NCI-H1694 (cell line): ENCODE results near the gene LRIT2.
A peak's percentile ranks its signal among the peaks of the same experiment; 100 is the strongest.

Source experiments
- DNase-seq: peaks from one replicate; lab custom pipeline; 2025; lab: John Stamatoyannopoulos, UW

LRIT2 gene

GRCh38 chr10:84225427-84226173, at the start of gene LRIT2:
Gene LRIT2, minus strand, starts transcription at chr10:84225544. Its CDS starts 24 bp downstream, at chr10:84225520.
- DNase-seq = no peak

- no peak for DNase-seq
Measured at GRCh38 chr10:84270708-84271107, 45.4 kb upstream of the LRIT2 start.

- DNase-seq = no peak
Measured at GRCh38 chr10:84269773-84270172, 44.4 kb upstream of the LRIT2 start.

- no peak for DNase-seq
Measured at GRCh38 chr10:84269162-84269561, 43.8 kb upstream of the LRIT2 start.

- no peak for DNase-seq
Measured at GRCh38 chr10:84267503-84268126, 42.3 kb upstream of the LRIT2 start.

- DNase-seq = no peak
Measured at GRCh38 chr10:84265418-84265817, 40.1 kb upstream of the LRIT2 start.

GRCh38 chr10:84264611-84265141, 39.3 kb upstream of the LRIT2 start:
- peak; percentile 75 for DNase-seq

- DNase-seq = no peak
Measured at GRCh38 chr10:84263716-84264115, 38.4 kb upstream of the LRIT2 start.

GRCh38 chr10:84262190-84262956, 37.0 kb upstream of the LRIT2 start:
- no peak for DNase-seq

GRCh38 chr10:84261236-84261915, 36.0 kb upstream of the LRIT2 start:
- DNase-seq = no peak

- no peak for DNase-seq
Measured at GRCh38 chr10:84258034-84258695, 32.8 kb upstream of the LRIT2 start.

- no peak for DNase-seq
Measured at GRCh38 chr10:84257343-84258020, 32.1 kb upstream of the LRIT2 start.

GRCh38 chr10:84256510-84257342, 31.4 kb upstream of the LRIT2 start:
- no peak for DNase-seq

- no peak for DNase-seq
Measured at GRCh38 chr10:84254552-84255478, 29.5 kb upstream of the LRIT2 start.

GRCh38 chr10:84248794-84249193, 23.4 kb upstream of the LRIT2 start:
- no peak for DNase-seq

- DNase-seq = no peak
Measured at GRCh38 chr10:84247496-84247895, 22.2 kb upstream of the LRIT2 start.

- peak; percentile 82 for DNase-seq
Measured at GRCh38 chr10:84244651-84245270, 19.4 kb upstream of the LRIT2 start, which contains the start of gene RGR. Gene RGR, plus strand, starts transcription at chr10:84245053. Its CDS starts 38 bp downstream, at chr10:84245091.

GRCh38 chr10:84243759-84244158, 18.4 kb upstream of the LRIT2 start:
- DNase-seq = no peak
